ENCODE measurements around the gene PSMD13. TPM values are rescaled to one million over a fixed set of nuclear protein-coding genes. Genes with fewer than 3 reads are reported as not detected.
A peak's percentile ranks its signal among the peaks of the same experiment; 100 is the strongest.

The PSMD13 gene
- total RNA-seq, 2 experiments from 2014 or later = 56.9 to 57.8 TPM

DNA sequence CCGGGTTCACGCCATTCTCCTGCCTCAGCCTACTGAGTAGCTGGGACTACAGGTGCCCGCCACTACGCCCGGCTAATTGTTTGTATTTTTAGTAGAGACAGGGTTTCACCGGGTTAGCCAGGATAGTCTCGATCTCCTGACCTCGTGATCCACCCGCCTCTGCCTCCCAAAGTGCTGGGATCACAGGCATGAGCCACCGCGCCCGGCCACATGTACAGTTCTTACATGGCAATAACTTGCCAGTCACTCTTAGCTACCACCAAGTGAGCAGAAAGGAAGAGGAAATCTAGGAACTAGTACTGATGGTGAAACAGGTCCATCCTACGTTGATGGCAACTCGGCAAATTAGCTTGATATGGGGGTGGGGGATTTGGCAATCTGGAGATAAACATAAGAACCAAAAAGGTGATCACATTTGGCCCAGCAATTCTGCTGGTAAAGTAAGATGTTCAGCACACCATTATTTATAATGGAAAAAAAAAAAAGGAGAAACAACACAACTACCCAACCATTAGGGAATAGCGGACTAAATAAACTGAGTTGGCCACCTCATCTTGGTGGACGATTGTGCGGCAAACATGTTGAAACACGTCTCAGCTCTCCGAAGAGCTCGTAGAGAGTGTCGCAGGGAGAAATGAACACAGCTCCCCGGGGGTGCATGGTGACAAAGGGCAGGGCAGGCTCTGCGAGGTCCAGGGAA lies 46.8 kb downstream of the PSMD13 start:
- Histone ChIP-seq H3K4me1 (ENCODE audit: insufficient read depth, low read length) (peaks cover 69% of the 10 kb centered on the region), H3K9me3 (ENCODE audit: control insufficient read depth in 1 of 2, insufficient read depth in 1 of 2, low read length in 2 of 2) (no peaks in the 10 kb centered on the region), H3K36me3 (ENCODE audit: insufficient read depth, low read length) (no peaks in the 10 kb centered on the region), H3K27me3 (ENCODE audit: control insufficient read depth in 1 of 2, insufficient read depth in 2 of 2, low read length in 2 of 2) (peaks cover 10 to 23% of the 10 kb centered on the region in 2 experiments), H3K27ac (ENCODE audit: low read depth in 1 of 2, low read length in 2 of 2) (no peak overlapping the region), H3K4me3 (ENCODE audit: low read length) (no peak overlapping the region)
- POLR2A ChIA-PET = interaction anchor here (0.7 to 7.5 kb wide), 5 partner anchors 15 to 164 kb away, joined by 3 to 185 read pairs (median 5); partner anchors contain the start of genes BET1L and RIC8A
- peaks cover 50% of the 10 kb centered on the region for H3K4me1 Mint-ChIP-seq (ENCODE audit: low read depth)
- H3K27me3 Mint-ChIP-seq = peaks cover 17% of the 10 kb centered on the region
- peak in 2 of 14 experiments; percentile 1 to 16 for DNase-seq
- H3K4me3 Mint-ChIP-seq = peak overlapping the region; percentile 93
- peak overlapping the region; percentile 70 for H3K27ac Mint-ChIP-seq
- TF ChIP-seq, protein P1, sequence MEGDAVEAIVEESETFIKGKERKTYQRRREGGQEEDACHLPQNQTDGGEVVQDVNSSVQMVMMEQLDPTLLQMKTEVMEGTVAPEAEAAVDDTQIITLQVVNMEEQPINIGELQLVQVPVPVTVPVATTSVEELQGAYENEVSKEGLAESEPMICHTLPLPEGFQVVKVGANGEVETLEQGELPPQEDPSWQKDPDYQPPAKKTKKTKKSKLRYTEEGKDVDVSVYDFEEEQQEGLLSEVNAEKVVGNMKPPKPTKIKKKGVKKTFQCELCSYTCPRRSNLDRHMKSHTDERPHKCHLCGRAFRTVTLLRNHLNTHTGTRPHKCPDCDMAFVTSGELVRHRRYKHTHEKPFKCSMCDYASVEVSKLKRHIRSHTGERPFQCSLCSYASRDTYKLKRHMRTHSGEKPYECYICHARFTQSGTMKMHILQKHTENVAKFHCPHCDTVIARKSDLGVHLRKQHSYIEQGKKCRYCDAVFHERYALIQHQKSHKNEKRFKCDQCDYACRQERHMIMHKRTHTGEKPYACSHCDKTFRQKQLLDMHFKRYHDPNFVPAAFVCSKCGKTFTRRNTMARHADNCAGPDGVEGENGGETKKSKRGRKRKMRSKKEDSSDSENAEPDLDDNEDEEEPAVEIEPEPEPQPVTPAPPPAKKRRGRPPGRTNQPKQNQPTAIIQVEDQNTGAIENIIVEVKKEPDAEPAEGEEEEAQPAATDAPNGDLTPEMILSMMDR (IDR thresholded peaks at IDR 0.05) = no peak
- H3K9me3 Mint-ChIP-seq = no peaks in the 10 kb centered on the region
- peaks cover 29% of the 10 kb centered on the region for H3K36me3 Mint-ChIP-seq (ENCODE audit: low read depth)
- ATAC-seq (ENCODE audit: poor library complexity) = no peak
- intact Hi-C loops (cut with DNase I, micrococcal nuclease) = loop anchor here in 1 of 2 experiments (2.0 kb wide), 1 partner anchor 13 kb away; no protein-coding TSS in a partner anchor
- CTCF ChIA-PET = interaction anchor here (1.1 kb wide), 1 partner anchor 33 kb away, joined by 3 read pairs; no protein-coding TSS in a partner anchor

DNA sequence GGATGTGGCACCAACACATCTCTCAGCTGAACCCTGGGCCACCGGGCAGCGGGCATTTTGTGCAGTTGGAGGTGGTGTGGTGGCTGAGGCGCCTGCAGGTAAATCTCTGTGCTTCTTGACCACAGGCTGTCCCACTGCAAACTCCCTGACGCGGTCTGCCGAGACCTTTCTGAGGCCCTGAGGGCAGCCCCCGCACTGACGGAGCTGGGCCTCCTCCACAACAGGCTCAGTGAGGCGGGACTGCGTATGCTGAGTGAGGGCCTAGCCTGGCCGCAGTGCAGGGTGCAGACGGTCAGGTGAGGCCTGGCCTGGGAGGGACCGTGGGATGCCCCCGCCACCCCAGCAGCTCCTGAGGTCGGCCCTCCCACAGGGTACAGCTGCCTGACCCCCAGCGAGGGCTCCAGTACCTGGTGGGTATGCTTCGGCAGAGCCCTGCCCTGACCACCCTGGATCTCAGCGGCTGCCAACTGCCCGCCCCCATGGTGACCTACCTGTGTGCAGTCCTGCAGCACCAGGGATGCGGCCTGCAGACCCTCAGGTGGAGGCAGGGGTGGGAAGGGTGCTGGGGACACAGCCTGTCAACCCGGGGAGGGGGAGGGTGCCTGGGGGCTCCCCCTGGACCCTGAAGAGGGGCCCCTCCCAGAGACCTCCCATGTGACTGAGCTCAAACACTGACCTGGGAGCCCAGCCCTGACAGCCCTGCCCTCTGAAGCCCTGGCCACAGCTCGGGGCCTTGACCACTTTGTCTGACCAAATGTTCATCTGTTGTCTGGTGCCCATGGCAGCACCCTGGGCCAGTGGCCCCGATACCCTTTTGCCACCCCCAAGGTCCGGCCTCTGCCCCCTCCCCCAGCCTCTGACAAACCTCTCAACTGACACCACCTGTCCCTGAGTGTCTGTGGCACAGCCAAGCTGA lies 47.6 kb downstream of the PSMD13 start:
- peak in 3 of 14 experiments; percentile 1 to 31 (median 20) for DNase-seq
- Mint-ChIP-seq H3K27ac (peak overlapping the region; percentile 70), H3K36me3 (ENCODE audit: low read depth) (peaks cover 30% of the 10 kb centered on the region), H3K4me1 (ENCODE audit: low read depth) (peaks cover 47% of the 10 kb centered on the region), H3K9me3 (no peaks in the 10 kb centered on the region), H3K27me3 (peaks cover 17% of the 10 kb centered on the region), H3K4me3 (no peak overlapping the region)
- Histone ChIP-seq H3K9me3 (ENCODE audit: control insufficient read depth in 1 of 2, insufficient read depth in 1 of 2, low read length in 2 of 2) (no peaks in the 10 kb centered on the region), H3K36me3 (ENCODE audit: insufficient read depth, low read length) (no peaks in the 10 kb centered on the region), H3K27ac (ENCODE audit: low read depth in 1 of 2, low read length in 2 of 2) (no peak overlapping the region), H3K4me3 (ENCODE audit: low read length) (no peak overlapping the region), H3K4me1 (ENCODE audit: insufficient read depth, low read length) (peaks cover 63% of the 10 kb centered on the region), H3K27me3 (ENCODE audit: control insufficient read depth in 1 of 2, insufficient read depth in 2 of 2, low read length in 2 of 2) (peaks cover 10 to 23% of the 10 kb centered on the region in 2 experiments)
- ChIA-PET POLR2A (interaction anchor here (0.7 to 7.5 kb wide), 6 partner anchors 16 to 163 kb away, joined by 3 to 185 read pairs (median 5); partner anchors contain the start of genes BET1L and RIC8A), CTCF (interaction anchor here (1.1 kb wide), 1 partner anchor 34 kb away, joined by 3 read pairs; no protein-coding TSS in a partner anchor)
- TF ChIP-seq, protein P1 (IDR thresholded peaks at IDR 0.05) = no peak
- intact Hi-C loops (cut with DNase I, micrococcal nuclease) = loop anchor here (2.0 to 5.0 kb wide), 3 partner anchors 14 to 47 kb away; partner anchors contain the start of genes PSMD13 (in 1 of the 2) and SIRT3 (in 1 of the 2)
- no peak for ATAC-seq (ENCODE audit: poor library complexity)
